T1000 (cell line): ENCODE data around the gene HMGCR.

Experiments
- DNase-seq: peaks from one replicate; lab custom pipeline; 2025; ENCODE audit warnings: mixed read lengths; lab: John Stamatoyannopoulos, UW

Gene HMGCR

GRCh38 chr5:75340714-75341478 is 3.9 kb downstream of the HMGCR start:
- DNase-seq = no peak

DNA sequence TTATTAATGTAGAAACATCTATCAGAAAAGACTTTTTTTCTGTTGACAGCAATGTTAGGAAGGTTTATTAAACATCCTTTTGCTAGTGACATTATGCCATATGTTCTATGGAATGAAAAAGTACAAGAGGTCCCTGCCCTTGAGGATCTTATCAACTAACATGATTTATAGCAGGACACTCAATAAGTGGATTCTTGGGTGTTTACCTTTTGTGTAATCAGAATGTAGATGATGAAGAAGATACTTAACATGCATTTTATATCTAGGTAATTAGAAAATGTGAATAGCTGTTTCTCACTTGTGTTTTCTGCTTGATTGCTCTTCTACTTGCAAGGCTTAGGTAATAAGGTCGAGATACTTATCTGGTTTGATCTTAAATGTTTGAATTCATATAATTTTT is 4.9 kb downstream of the HMGCR start:
- no peak for DNase-seq

GRCh38 chr5:75342836-75343235 is 5.8 kb downstream of the HMGCR start:
- DNase-seq = no peak

DNA sequence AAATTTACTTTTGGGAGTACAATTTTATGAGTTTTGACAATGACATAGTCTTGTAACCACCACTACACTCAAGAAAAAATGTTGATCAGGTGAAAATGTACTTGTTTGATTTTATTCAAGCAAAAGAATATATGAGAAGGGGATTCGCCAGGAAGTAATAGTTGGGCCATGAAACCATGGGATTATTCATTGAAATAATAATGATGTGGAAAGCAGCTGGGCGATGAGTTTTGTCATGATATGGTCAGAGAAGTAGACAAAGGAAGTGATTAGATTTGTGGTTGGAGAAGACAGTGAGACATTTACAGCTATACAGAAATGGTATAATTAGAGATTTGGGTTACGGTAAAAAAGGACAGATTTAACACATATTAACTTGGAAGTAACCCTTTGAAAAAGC is 11.2 kb downstream of the HMGCR start:
- no peak for DNase-seq

- DNase-seq = no peak
Observed at GRCh38 chr5:75349663-75350062, 12.6 kb downstream of the HMGCR start.

- no peak for DNase-seq
Observed at GRCh38 chr5:75351139-75351926, 14.3 kb downstream of the HMGCR start.

DNA sequence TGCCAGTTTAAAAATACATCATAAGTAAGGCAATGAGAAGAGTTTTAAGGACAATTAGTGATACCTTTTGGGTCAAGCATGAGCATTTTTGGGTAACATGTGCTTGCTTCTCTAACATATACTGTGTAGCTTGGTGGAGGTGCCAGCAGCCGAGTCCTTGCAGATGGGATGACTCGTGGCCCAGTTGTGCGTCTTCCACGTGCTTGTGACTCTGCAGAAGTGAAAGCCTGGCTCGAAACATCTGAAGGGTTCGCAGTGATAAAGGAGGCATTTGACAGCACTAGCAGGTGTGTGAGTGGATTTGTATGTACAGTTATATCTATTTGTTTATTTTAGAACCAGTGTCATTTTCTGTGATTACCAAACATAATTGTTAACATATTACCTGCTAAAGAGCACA is 18.2 kb downstream of the HMGCR start:
- DNase-seq = no peak

GRCh38 chr5:75356719-75357118 is 19.7 kb downstream of the HMGCR start:
- DNase-seq = no peak

GRCh38 chr5:75358117-75358516 is 21.1 kb downstream of the HMGCR start:
- DNase-seq = no peak

- no peak for DNase-seq
Observed at GRCh38 chr5:75361310-75361709, 24.3 kb downstream of the HMGCR start.

GRCh38 chr5:75362474-75362975 is 25.5 kb downstream of the HMGCR start:
- DNase-seq = no peak

DNA sequence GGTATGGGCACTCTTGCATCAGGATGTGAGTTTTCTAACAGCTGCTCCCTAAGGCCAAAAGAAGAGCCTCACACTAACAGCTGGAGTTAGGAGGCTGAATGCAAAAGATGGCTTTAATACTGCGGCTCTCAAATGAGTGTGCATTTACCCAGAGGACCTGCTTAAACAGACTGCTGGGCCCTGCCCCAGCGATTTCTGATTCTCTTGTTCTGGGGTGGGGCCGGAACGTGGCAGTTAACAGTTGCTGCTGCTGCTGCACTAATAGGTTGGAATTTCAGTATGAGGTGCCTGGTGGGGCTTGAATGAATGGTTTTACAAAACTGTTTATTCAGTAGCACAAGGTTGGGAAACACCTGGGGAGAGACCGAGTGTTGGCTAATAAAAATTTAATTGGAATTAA is 26.1 kb downstream of the HMGCR start:
- DNase-seq = no peak

DNA sequence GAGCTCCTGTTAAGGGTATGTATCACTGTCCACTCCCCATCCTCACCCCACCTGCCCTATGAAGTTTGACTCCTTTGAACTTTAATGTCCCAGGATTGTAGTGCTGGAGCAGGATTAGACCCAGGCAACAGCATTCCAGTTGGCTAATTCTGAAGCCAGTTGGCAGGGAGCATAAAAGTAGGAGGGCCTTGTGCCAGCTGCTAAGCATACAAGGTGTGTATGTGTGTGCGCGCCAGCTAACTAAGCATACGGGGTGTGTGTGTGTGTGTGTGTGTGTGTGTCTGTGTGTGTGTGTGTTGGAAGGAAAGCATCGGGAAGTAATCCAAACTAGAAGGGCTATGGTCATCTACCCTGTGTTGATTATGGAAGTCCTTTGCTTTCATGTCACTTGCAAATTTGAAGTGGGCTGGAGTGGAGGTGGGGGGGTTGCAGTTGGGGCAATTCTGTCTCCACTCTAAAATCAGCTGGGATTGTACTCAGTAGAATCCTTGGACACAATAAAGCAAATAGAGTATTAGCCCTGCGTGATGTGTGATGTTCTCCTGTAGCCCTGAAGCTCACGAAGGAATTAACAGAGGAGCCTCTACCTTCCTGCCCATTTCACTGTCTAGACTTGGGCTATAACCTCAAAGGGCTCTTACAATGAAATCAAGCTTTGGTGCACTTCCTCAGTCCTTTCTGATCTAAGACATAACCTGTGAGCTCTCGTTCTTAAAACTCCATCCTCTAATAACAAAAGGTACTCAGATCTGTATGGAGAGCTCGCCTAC is 26.9 kb downstream of the HMGCR start:
- no peak for DNase-seq

DNA sequence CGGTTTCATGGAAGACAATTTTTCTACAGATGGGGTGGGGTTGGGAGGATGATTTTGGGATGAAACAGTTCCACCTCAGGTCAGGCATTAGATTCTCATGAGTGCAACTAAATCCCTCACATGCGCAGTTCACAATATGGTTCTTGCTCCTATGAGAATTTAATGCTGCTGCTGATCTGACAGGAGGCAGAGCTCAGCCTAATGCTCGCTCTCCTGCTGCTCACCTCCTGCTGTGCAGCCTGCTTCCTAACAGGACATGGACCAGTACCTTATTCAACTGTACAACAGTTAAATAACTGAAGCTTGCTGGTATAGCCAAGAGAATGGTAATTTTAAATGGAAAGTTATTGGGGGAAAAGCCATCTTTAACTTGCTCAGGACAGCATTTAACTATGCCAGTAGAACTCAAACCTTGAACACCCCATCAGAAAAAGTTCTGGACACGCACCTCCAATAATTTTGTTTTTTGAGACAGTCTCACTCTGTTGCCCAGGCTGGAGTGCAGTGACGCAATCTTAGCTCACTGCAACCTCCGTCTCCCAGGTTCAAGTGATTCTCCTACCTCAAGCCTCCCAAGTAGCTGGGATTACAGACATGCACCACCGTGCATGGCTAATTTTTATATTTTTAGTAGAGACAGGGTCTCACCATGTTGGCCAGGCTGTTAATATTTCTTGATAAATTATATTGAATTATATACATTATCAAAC is 27.7 kb downstream of the HMGCR start:
- DNase-seq = no peak

DNA sequence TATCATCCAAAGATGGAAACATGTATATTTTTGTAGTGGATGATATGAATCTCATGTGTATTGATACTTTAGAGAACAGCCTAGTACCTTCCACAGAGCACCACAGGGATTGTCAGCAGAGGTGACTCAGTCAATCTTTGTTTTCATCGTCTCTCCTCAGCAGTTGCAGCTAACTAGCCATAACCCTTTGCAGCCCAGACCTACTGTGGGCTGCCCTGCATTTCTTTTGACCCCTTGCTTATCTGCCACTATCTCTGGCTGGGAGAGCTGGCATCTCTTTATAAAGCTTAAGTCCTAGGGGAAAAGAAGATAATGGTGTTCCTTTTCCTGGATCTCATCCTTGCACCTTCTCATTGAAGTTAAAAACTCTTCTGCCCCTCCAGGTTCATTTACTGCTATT is 28.7 kb downstream of the HMGCR start:
- DNase-seq = no peak

GRCh38 chr5:75366787-75367186 is 29.8 kb downstream of the HMGCR start:
- no peak for DNase-seq

DNA sequence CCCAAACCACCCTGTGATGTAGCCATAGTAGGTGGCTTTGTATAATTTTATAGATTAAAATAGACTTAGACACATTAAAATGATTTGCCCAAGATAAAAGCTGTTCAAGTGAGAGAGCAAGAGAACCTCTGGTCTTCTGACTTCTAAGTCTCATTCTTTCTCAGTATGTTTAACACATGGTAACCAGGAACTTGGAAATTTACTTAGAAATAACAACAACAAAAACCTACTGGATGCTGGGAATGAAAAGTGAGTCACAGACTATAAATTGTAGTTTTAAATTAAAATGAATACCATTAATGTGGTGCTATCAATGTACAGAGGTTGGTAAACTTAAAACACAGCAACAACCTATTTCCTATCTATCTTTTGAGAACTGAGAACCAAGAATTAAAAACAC is 30.4 kb downstream of the HMGCR start:
- DNase-seq = no peak

DNA sequence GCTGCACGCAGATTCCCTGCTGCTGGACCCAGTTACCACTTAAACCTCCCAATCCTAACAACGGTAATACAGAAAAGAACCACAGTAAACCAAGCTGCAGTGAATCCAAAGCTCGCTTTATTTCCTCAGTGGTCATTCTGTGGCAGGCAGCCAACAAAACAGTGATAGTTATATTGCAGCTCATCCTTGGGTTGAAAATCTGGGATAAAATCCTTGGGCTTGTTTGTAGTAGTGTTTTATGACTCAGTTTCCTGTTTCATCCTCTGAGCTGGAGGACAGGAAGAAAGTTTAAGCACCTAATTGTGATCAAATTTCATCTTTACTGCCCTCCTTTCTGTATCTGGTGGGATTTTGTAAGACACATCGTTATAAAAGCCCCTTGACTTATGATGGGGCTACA is 31.4 kb downstream of the HMGCR start:
- no peak for DNase-seq

DNA sequence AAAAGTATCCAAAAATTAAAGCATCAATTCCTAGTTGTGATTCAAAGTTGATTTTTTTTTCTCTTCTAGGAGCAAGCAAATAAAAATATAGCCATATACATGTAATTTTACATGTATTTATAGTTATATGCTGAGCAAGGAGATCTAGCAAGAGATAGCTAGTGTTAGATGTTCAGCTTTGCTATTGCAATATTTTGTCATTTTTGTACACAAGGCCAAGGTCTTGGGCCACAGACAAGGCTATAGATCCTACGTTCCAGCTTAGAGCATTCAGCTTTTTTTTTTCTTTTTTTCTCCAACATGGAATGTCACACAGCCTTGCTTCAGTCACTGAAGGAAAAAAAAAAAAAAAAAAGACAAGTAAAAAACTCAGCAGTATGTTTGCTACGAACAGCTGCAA is 36.8 kb downstream of the HMGCR start:
- DNase-seq = no peak

DNA sequence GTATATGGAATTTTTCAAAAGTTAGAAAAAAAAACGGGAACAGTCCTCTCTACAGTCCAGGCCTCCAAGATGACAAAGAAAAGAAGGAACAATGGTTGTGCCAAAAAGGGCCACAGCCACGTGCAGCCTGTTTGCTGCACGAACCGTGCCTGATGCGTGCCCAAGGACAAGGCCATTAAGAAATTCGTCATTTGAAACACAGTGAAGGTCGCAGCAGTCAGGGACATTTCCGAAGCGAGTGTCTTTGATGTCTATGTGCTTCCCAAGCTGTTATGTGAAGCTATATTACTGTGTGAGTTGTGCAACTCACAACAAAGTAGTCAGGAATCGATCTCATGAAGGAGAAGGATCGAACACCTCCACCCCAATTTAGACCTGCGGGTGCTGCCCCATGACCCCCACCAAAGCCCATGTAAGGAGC is 37.4 kb downstream of the HMGCR start:
- DNase-seq = no peak

GRCh38 chr5:75375414-75375813 is 38.4 kb downstream of the HMGCR start:
- DNase-seq = no peak

DNA sequence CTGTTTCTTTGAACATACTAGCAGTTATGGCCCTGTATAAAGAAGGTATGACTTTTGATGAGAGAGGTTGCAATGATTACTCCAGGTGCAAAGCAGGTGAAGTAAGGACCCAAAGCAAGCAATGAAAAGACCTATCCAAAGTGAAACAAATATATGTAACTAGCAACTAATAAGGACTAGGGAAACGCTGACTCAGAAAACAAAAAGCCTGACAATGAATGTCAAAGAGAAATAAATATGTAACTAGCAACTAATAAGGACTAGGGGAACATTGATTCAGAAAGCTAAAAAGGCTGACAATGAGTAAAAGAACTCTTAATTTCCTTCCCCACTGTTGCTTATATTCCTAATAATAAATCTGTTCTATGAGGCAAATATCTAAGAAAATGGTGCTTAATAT is 43.1 kb downstream of the HMGCR start:
- DNase-seq = no peak
